Measurements from ENCODE around the gene MT1E.

Gene MT1E

DNA sequence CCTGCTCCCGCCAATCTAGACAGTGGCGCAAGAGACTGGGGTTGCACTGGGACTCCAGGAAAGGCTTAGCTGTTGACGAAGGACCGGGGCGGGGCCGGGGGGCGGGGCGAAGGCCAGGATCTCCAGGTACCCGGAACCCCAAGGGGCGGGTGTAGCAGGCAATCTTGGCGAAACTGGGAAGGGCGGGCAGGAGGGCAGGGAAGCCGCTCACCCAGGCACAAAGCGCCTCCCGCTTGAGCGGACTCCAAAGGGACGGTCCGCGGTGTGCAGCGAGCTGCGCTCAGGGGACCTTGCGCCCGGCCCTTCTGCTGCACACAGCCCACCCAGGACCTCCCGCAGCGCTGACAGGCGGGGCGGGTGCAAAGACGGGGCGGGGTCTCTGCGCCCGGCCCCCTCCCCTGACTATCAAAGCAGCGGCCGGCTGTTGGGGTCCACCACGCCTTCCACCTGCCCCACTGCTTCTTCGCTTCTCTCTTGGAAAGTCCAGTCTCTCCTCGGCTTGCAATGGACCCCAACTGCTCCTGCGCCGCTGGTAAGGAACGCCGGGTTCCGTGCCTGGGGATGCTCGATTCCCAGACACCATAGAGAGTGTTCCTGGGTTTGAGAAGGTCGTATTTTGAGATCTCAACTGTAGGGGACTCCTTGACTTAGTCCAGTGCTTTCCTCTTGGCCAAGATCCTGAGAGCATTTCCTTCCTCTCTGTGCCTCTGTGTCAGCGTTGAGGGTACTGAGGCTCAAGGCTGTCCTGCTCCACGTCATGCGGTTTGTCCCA, 32.2 kb downstream of the MT1E start, which contains the start of gene MT1F:
Gene MT1F, plus strand, starts transcription at position 405 of the 772 bp plus-strand sequence. Its CDS starts 100 bp downstream, at position 505.
- Histone ChIP-seq H2AFZ (ENCODE audit: low read depth, low read length) (peak within 1 kb of the TSS; percentile 63), H3K9ac (ENCODE audit: low read length) (peak within 1 kb of the TSS; percentile 57), H3K36me3 (replicated peaks; ENCODE audit: low read depth, low read length) (no peaks in the 10 kb centered on the region), H3K79me2 (ENCODE audit: low read length) (no peaks in the 10 kb centered on the region), H3K4me2 (ENCODE audit: low read length) (peak within 1 kb of the TSS; percentile 87), H3K4me1 (ENCODE audit: low read length) (peaks cover 7% of the 10 kb centered on the region; the same call in 1 of the 2 replicates), H3K4me3 (ENCODE audit: low read length) (peak within 1 kb of the TSS; percentile 83), H4K20me1 (ENCODE audit: insufficient read depth, low read length) (no peaks in the 10 kb centered on the region), H3K27me3 (ENCODE audit: low read depth, low read length) (peaks cover 38% of the 10 kb centered on the region), H3K27ac (ENCODE audit: low read length) (no peak within 1 kb of the TSS), H3K9me3 (ENCODE audit: insufficient read depth, low read length) (no peaks in the 10 kb centered on the region)
- TF ChIP-seq EZH2phosphoT487 (IDR thresholded peaks at IDR 0.05; ENCODE audit: low read depth) = no peak
- TF ChIP-seq, protein P1, sequence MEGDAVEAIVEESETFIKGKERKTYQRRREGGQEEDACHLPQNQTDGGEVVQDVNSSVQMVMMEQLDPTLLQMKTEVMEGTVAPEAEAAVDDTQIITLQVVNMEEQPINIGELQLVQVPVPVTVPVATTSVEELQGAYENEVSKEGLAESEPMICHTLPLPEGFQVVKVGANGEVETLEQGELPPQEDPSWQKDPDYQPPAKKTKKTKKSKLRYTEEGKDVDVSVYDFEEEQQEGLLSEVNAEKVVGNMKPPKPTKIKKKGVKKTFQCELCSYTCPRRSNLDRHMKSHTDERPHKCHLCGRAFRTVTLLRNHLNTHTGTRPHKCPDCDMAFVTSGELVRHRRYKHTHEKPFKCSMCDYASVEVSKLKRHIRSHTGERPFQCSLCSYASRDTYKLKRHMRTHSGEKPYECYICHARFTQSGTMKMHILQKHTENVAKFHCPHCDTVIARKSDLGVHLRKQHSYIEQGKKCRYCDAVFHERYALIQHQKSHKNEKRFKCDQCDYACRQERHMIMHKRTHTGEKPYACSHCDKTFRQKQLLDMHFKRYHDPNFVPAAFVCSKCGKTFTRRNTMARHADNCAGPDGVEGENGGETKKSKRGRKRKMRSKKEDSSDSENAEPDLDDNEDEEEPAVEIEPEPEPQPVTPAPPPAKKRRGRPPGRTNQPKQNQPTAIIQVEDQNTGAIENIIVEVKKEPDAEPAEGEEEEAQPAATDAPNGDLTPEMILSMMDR (IDR thresholded peaks at IDR 0.05; ENCODE audit: low read depth, low read length) = no peak

DNA sequence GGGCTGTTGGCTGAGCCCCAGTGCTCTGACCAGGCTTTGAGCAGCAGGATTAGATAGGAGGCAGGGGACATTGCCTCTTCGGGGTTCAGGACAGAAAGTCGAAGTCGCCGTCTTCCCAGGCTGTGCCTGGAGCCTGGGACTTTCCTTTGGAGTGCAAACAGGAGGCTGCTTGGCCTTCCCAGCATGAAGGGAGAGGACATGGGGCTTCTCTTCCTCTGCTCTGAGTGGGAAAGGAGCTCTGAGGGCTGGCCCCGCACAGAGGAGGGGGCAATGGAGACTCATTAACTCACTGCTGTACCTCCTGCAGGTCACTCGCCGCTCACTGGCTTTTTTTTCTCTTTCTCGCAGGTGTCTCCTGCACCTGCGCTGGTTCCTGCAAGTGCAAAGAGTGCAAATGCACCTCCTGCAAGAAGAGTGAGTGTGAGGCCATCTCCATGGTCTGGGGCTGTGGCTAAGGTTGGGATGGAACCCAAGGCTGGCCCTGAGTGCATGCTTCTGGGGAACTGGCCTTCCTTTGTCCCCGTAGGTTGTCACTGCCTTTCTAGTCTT, 32.8 kb downstream of the MT1E start:
- no peaks in the 10 kb centered on the region for H3K79me2 ChIP-seq (ENCODE audit: low read length)
- H3K4me2 ChIP-seq (ENCODE audit: low read length) = peak overlapping the region; percentile 87
- H3K36me3 ChIP-seq (replicated peaks; ENCODE audit: low read depth, low read length) = no peaks in the 10 kb centered on the region
- TF ChIP-seq EZH2phosphoT487 (IDR thresholded peaks at IDR 0.05; ENCODE audit: low read depth) = no peak
- TF ChIP-seq, protein P1 (IDR thresholded peaks at IDR 0.05; ENCODE audit: low read depth, low read length) = no peak
- peaks cover 33% of the 10 kb centered on the region for H3K27me3 ChIP-seq (ENCODE audit: low read depth, low read length)
- peak overlapping the region; percentile 83 for H3K4me3 ChIP-seq (ENCODE audit: low read length)
- peak overlapping the region; percentile 63 for H2AFZ ChIP-seq (ENCODE audit: low read depth, low read length)
- peak overlapping the region; percentile 57 for H3K9ac ChIP-seq (ENCODE audit: low read length)
- no peaks in the 10 kb centered on the region for H4K20me1 ChIP-seq (ENCODE audit: insufficient read depth, low read length)
- no peaks in the 10 kb centered on the region for H3K9me3 ChIP-seq (ENCODE audit: insufficient read depth, low read length)
- H3K27ac ChIP-seq (ENCODE audit: low read length) = no peak overlapping the region
- peaks cover 7% of the 10 kb centered on the region; the same call in 1 of the 2 replicates for H3K4me1 ChIP-seq (ENCODE audit: low read length)

DNA sequence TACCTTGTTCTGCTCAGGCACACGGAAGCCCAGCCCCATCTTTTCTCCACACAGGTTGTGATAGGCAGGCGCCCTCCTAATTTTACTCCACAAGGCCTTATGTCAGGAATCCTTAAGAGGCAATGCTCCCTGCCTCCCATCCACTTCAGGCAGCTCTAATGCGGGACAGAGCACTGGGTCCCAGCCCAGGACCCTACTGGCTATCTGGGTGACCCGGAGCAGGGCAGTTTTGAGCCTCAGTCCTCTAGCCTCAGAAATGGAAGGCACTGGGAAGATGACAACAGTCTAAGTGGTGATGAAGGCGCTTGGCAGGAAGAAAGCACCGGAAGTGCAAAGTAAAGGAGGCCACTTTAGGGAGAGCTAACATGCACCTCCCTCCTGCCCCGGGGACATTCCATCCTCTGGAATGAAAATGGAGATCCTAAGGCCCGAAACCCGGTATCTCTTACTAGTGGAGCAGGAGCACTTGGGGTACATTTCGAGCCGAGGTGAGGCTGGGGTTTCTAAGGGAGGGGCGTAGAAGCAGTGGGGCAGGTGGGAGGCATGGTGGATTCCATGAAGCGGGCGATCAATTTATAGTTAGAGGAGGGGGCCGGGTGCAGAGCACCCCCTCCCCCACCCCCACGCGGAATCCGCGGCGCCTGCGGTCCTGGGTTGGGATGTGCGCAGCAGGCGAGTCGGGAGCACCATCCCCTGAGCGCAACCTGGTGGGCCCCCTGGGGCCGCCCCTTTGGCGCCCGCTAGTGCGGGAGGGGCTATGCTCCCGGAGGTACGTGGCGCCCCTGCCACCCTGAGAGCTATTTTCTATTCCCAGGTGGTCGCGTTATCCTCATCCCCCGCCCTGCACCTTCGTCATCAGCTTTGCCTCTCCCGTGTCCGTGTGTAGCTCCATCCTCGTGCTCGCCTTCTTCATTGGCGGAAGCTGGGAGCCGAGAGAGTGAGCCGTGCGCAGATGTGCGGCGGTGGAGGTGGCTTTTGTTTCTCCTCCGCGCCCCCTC, 37.1 kb downstream of the MT1E start:
- TF ChIP-seq, protein P1 (IDR thresholded peaks at IDR 0.05; ENCODE audit: low read depth, low read length) = no peak
- TF ChIP-seq EZH2phosphoT487 (IDR thresholded peaks at IDR 0.05; ENCODE audit: low read depth) = no peak
- no peaks in the 10 kb centered on the region for H4K20me1 ChIP-seq (ENCODE audit: insufficient read depth, low read length)
- no peak overlapping the region for H3K4me2 ChIP-seq (ENCODE audit: low read length)
- H3K9me3 ChIP-seq (ENCODE audit: insufficient read depth, low read length) = no peaks in the 10 kb centered on the region
- no peak overlapping the region for H3K9ac ChIP-seq (ENCODE audit: low read length)
- no peaks in the 10 kb centered on the region for H3K79me2 ChIP-seq (ENCODE audit: low read length)
- H3K27me3 ChIP-seq (ENCODE audit: low read depth, low read length) = peaks cover 41% of the 10 kb centered on the region
- peaks cover 5% of the 10 kb centered on the region; the same call in 1 of the 2 replicates for H3K4me1 ChIP-seq (ENCODE audit: low read length)
- H3K36me3 ChIP-seq (replicated peaks; ENCODE audit: low read depth, low read length) = no peaks in the 10 kb centered on the region
- no peak overlapping the region for H3K27ac ChIP-seq (ENCODE audit: low read length)
- no peak overlapping the region for H2AFZ ChIP-seq (ENCODE audit: low read depth, low read length)
- no peak overlapping the region for H3K4me3 ChIP-seq (ENCODE audit: low read length)
